Naive thymus-derived CD8-positive, alpha-beta T cell (primary cell): ENCODE results near the gene ELAVL2. TPM values are rescaled to one million over a fixed set of nuclear protein-coding genes. Genes with fewer than 3 reads are reported as not detected.
"Not testable (repeated sequence)": the region's sequence is repeated elsewhere in the genome, so short reads cannot be mapped to it uniquely, and the experiment has no call there.

Experiments used
- ATAC-seq, 2 donors: fragments of 150-1000 bp; cut with Tn5 transposase in 1 of 2; sonication (Bioruptor Pico), chemical (Tn5 transposase) in 1 of 2; 1 replicate in 1 of 2; 2 replicates in 1 of 2; pipeline ENCODE4 v1.10.0; 2021; ENCODE audit warnings: mild to moderate bottlenecking in 2 of 2, moderate library complexity in 2 of 2
- POLR2A ChIA-PET: fragments of 350-600 bp; sonication (Branson Sonifier 250); formaldehyde crosslinking; loops from one replicate; lab custom pipeline; 2021; ENCODE audit warnings: antibody characterized with exemption; lab: Charles Lee
- DNase-seq, 10 donors: peaks; one replicate each; pipeline versions ENCODE4 v3.0.0 to v3.0.0-alpha.2; 2020 to 2022
- H3K27ac Mint-ChIP-seq, 10 donors: one replicate each; pipeline ENCODE4 v1.8.0; 2020 to 2022; ENCODE audit warnings: mild to moderate bottlenecking in 10 of 10, mixed read lengths in 10 of 10, moderate library complexity in 4 of 10, inconsistent platforms in 1 of 10
- H3K27me3 Mint-ChIP-seq, 5 donors: one replicate each; pipeline ENCODE4 v1.8.0; 2021 to 2022; ENCODE audit warnings: mixed read lengths in 5 of 5
- H3K36me3 Mint-ChIP-seq, 3 donors: one replicate each; pipeline ENCODE4 v1.8.0; 2020 to 2022; ENCODE audit warnings: mixed read lengths in 3 of 3, mild to moderate bottlenecking in 2 of 3, inconsistent platforms in 1 of 3
- H3K4me1 Mint-ChIP-seq, 4 donors: one replicate each; pipeline ENCODE4 v1.8.0; 2021 to 2022; ENCODE audit warnings: mixed read lengths in 4 of 4
- H3K4me3 Mint-ChIP-seq, 10 donors: one replicate each; pipeline ENCODE4 v1.8.0; 2020 to 2022; ENCODE audit warnings: mild to moderate bottlenecking in 10 of 10, mixed read lengths in 10 of 10, moderate library complexity in 6 of 10, inconsistent platforms in 1 of 10
- H3K9me3 Mint-ChIP-seq, 9 donors: one replicate each; pipeline ENCODE4 v1.8.0; 2020 to 2022; ENCODE audit warnings: mixed read lengths in 9 of 9, mild to moderate bottlenecking in 3 of 9, inconsistent platforms in 1 of 9, moderate library complexity in 1 of 9
- polyA plus RNA-seq, 3 donors: library from polyadenylated mRNA; unstranded; fragments of 300-500 nt; fragmentation: Illumina TruSeq; gene quantifications; one replicate each; pipeline ENCODE4 v1.2.3, GENCODE V29; 2021
- total RNA-seq, 8 experiments: library from RNA in 2 of 8; stranded (reverse) in 2 of 8; gene quantifications; one replicate each; pipeline ENCODE4 v1.2.3 and lab custom pipeline; 2021 to 2026

The ELAVL2 gene
- total and polyA plus RNA-seq, 5 experiments from 2014 or later = not detected

DNA sequence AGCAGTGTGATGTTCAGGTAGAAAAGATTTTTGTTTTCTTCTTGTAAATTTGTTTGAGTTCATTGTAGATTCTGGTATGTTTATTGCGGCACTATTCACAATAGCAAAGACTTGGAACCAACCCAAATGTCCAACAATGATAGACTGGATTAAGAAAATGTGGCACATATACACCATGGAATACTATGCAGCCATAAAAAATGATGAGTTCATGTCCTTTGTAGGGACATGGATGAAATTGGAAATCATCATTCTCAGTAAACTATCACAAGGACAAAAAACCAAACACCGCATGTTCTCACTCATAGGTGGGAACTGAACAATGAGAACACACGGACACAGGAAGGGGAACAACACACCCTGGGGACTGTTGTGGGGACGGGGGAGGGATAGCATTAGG is 103.0 kb downstream of the ELAVL2 start:
- H3K36me3 Mint-ChIP-seq, H3K4me1 Mint-ChIP-seq, POLR2A ChIA-PET, DNase-seq, ATAC-seq, H3K4me3 Mint-ChIP-seq, H3K27ac Mint-ChIP-seq, H3K27me3 Mint-ChIP-seq: not testable (repeated sequence)
- H3K9me3 Mint-ChIP-seq = peaks cover 0 to 16% (median 4%) of the 10 kb centered on the region in 9 donors

DNA sequence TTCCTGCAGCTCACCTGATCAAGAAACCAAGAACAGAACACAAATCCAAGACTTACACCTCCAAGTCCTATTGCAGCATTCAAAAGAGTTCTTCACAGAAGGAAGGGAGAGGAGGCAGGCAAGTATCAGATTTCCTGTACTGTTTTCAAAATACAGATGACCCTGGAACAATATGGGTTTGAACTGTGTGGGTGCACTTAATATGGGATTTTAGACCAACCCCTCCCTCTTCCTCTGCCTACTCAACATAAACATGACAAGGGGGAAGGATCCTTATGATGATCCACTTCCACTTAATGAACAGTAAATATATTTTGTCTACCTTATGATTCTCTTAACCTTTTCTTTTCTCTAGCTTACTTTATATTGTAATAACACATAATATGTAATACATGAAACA is 104.6 kb downstream of the ELAVL2 start:
- Mint-ChIP-seq H3K36me3 (no peaks in the 10 kb centered on the region), H3K9me3 (peaks cover 0 to 16% (median 4%) of the 10 kb centered on the region in 9 donors), H3K4me3 (no peak overlapping the region), H3K27me3 (no peaks in the 10 kb centered on the region), H3K4me1 (no peaks in the 10 kb centered on the region), H3K27ac (no peak overlapping the region)
- ATAC-seq = no peak
- no peak for DNase-seq
- POLR2A ChIA-PET = no interaction called here

DNA sequence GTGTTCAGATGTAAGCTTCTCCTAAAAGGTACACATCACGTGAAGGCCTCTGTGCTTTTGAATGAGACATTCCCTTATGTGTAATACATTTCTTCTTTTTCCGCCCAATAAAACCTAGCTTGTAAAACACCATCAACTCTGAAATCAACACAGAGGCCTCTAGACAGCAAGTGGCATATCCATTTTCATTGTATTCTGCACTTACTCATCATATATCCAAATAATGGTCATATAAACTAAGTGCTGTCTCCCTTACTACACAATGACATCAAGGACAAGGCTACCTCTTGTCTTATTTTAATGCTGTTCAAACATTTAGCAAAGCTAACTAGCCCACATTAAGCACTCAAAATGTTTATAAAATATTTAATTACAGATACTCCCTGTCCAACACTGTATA is 108.5 kb downstream of the ELAVL2 start:
- H3K9me3 Mint-ChIP-seq = peaks cover 0 to 5% (median 0%) of the 10 kb centered on the region in 9 donors
- H3K27ac Mint-ChIP-seq = no peak overlapping the region
- POLR2A ChIA-PET = no interaction called here
- H3K4me1 Mint-ChIP-seq = no peaks in the 10 kb centered on the region
- no peaks in the 10 kb centered on the region for H3K27me3 Mint-ChIP-seq
- no peak overlapping the region for H3K4me3 Mint-ChIP-seq
- no peaks in the 10 kb centered on the region for H3K36me3 Mint-ChIP-seq
- ATAC-seq (no peak), DNase-seq (no peak)

DNA sequence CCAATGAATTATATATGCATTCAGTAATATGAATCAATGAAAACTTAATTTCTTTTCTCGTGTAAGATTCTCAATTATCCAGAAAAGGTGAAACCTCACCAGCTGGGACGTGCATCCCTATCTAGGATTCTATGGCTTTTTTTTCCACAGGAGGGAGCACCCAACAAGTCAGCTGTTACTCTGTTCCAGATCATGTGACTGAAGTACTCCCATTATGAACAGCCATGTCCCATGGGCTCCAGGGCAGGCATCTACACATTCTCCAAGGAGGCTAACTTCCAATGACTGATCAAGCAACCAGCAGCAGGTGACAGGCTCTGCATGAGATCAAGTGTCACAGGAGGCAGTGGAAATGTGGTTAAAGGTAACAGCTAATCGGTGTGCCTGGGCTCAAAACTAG is 118.8 kb downstream of the ELAVL2 start:
- H3K36me3 Mint-ChIP-seq = no peaks in the 10 kb centered on the region
- POLR2A ChIA-PET = no interaction called here
- H3K9me3 Mint-ChIP-seq = peaks cover 0 to 13% (median 2%) of the 10 kb centered on the region in 9 donors
- no peak for ATAC-seq
- no peak overlapping the region for H3K4me3 Mint-ChIP-seq
- H3K27me3 Mint-ChIP-seq = no peaks in the 10 kb centered on the region
- DNase-seq = no peak
- H3K4me1 Mint-ChIP-seq = no peaks in the 10 kb centered on the region
- no peak overlapping the region for H3K27ac Mint-ChIP-seq

DNA sequence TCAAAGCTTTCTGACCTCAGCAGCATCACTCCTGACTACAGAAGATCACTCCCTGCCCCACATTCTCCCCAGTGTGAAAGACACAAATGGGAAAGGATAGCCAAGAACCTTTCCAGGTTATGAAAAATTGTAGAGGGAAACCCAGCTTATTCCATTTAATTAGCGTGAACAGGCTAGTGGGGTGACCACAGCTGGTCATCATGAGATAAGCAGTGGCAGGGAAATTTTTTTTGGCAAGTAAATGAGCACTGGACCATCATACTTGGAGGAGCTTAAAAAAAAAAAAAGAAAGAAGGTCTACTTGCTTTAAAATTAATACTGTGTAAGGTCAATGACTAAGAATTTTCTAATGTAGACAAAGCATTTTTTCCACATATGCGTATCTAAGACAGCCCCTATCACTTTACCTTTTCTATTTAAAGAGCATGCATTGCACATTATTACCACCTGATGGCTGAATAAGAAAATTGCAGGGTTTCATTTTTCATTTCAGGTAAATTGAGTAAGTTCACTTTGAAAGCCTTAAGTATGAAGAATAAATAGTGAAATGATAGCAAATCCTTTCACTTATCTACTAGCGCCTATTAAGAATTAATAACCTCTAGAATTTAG is 123.6 kb downstream of the ELAVL2 start:
- H3K4me1 Mint-ChIP-seq = no peaks in the 10 kb centered on the region
- ATAC-seq = no peak

DNA sequence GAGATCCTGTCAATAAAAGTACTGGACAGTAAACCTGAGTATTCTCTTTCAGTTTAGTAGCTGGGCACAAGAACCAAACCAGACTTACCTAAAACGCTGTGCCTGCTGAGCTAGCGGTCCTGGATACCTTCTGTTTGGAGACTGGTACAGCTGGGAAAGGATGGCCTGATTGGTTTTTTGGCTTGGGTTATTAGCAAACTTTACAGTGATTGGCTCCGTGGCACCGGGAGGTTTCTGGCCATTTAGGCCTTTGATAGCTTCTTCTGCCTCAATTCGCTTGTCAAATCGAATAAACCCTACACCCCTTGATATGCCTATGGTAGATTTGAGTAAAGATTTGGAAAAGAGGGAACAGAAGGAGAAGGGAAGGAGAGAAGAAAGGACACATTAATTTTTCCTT is 124.7 kb downstream of the ELAVL2 start:
- H3K27ac Mint-ChIP-seq = no peak overlapping the region
- no peak overlapping the region for H3K4me3 Mint-ChIP-seq
- H3K9me3 Mint-ChIP-seq = peaks cover 0 to 13% (median 0%) of the 10 kb centered on the region in 9 donors
- no peaks in the 10 kb centered on the region for H3K36me3 Mint-ChIP-seq
- POLR2A ChIA-PET = no interaction called here
- no peaks in the 10 kb centered on the region for H3K27me3 Mint-ChIP-seq
- ATAC-seq (no peak), DNase-seq (no peak)
- H3K4me1 Mint-ChIP-seq = no peaks in the 10 kb centered on the region

More for the DNA sequence above, 123.6 kb downstream of the ELAVL2 start:
- Mint-ChIP-seq H3K9me3 (peaks cover 0 to 16% (median 0%) of the 10 kb centered on the region in 9 donors), H3K36me3 (no peaks in the 10 kb centered on the region), H3K27me3 (no peaks in the 10 kb centered on the region), H3K4me3 (no peak overlapping the region), H3K27ac (no peak overlapping the region)
- POLR2A ChIA-PET = no interaction called here
- DNase-seq = no peak

DNA sequence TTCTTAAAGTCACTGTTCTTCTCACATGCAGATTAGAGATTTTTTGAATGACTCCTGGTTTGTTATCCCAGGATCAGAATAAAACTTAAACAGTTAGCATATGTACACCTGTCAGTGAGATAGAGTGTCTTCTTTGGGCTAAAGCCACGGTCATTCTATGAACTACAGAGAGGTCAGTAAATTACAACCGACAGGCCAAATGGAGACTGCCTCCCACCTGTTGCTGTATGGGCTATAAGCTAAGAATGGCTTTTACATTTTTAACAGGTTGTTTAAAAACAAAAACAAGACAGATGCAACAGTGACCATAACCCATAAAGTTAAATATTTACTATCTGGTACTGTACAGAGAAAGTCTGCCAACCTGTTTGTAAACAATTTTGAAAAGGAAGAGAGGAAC is 125.7 kb downstream of the ELAVL2 start:
- Mint-ChIP-seq H3K27ac (no peak overlapping the region), H3K27me3 (no peaks in the 10 kb centered on the region), H3K36me3 (no peaks in the 10 kb centered on the region), H3K4me3 (no peak overlapping the region), H3K9me3 (peaks cover 0 to 10% (median 0%) of the 10 kb centered on the region in 9 donors), H3K4me1 (no peaks in the 10 kb centered on the region)
- POLR2A ChIA-PET = no interaction called here
- ATAC-seq (no peak), DNase-seq (no peak)

DNA sequence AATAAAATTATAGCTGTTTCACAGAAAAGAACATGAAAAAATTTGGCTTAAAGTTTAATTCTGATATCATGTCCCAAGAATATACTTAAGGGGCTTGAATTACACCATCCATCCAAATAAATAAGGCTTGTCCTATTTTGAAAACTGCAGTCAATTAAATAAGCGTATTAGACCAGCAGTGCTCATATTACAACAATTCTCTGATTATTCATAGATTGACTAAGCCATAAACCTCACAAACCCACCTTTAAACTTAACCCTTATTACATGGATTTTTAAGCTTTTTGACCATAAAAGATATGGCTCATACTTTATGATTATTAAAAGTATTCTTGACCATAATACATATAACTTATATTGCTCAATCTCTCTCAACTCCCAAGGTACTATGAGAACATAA is 127.9 kb downstream of the ELAVL2 start:
- Mint-ChIP-seq H3K27me3 (no peaks in the 10 kb centered on the region), H3K4me1 (no peaks in the 10 kb centered on the region), H3K4me3 (no peak overlapping the region), H3K27ac (no peak overlapping the region), H3K36me3 (no peaks in the 10 kb centered on the region), H3K9me3 (peaks cover 0 to 10% (median 0%) of the 10 kb centered on the region in 9 donors)
- POLR2A ChIA-PET = no interaction called here
- ATAC-seq = no peak
- no peak for DNase-seq

DNA sequence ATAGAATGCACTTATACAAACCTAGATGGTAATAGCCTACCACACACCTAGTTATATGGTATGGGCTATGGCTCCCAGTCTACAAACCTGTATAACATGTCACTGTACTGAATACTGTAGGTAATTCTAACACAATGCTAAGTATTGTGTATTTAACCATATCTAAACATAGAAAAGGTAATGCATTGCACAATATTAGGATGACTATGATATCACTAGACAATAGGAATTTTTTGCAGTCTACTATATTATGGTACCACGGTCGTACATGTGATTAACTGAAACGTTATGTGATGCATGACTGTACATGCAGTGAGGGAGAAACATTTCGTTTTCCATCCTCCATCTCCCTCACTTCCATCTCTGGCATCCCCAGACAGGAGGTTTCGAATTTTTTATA is 130.5 kb downstream of the ELAVL2 start:
- peaks cover 0 to 6% (median 0%) of the 10 kb centered on the region in 9 donors for H3K9me3 Mint-ChIP-seq
- H3K27me3 Mint-ChIP-seq = no peaks in the 10 kb centered on the region
- H3K27ac Mint-ChIP-seq = no peak overlapping the region
- no peak for ATAC-seq
- H3K4me1 Mint-ChIP-seq = no peaks in the 10 kb centered on the region
- POLR2A ChIA-PET = no interaction called here
- DNase-seq = no peak
- H3K4me3 Mint-ChIP-seq = no peak overlapping the region
- no peaks in the 10 kb centered on the region for H3K36me3 Mint-ChIP-seq

DNA sequence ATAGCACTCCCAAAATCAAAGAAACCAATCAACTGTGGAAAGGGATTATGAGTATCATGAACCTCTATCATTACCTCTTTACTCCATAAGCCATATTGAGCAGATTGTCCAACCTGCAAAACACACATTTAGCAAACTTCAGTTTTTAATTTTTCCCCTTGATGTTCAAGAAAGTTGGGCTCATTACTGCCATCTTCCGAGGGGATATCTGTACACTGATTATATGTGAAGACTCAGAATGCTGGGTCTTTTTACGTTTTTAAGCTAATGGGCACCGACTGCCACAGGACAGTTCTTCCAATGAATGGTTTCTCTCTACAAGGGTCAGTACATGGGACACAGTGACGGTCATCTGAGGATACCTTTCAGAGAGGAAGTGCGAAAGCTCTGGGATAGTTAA is 132.7 kb downstream of the ELAVL2 start:
- Mint-ChIP-seq H3K4me3 (no peak overlapping the region), H3K4me1 (no peaks in the 10 kb centered on the region), H3K27ac (no peak overlapping the region), H3K9me3 (peaks cover 0 to 9% (median 2%) of the 10 kb centered on the region in 9 donors), H3K36me3 (no peaks in the 10 kb centered on the region), H3K27me3 (no peaks in the 10 kb centered on the region)
- ATAC-seq (no peak), DNase-seq (no peak)
- POLR2A ChIA-PET = no interaction called here

DNA sequence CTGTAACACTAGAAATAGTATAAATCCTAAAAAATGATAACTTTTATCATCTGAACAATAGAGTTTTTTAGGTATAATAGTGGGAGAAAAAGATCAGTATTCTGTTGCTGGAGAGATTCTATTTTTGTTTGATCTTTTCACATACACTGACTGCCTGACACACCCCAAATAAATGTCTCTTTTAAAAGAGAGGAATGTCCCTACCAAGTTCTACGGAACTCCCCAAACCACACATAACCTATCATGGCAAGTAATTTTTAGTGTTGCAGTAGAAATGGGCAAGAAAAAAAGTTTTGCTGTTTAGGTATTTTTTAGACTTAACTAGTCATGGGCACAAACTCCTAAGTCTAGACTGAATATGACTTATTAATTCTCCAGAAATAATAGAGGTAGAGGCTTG is 139.1 kb downstream of the ELAVL2 start:
- POLR2A ChIA-PET = no interaction called here
- ATAC-seq (no peak), DNase-seq (no peak)
- no peaks in the 10 kb centered on the region for H3K36me3 Mint-ChIP-seq
- H3K27ac Mint-ChIP-seq = no peak overlapping the region
- H3K9me3 Mint-ChIP-seq = peaks cover 0 to 16% (median 3%) of the 10 kb centered on the region in 9 donors
- no peak overlapping the region for H3K4me3 Mint-ChIP-seq
- H3K27me3 Mint-ChIP-seq = no peaks in the 10 kb centered on the region
- peaks cover 0 to 1% (median 0%) of the 10 kb centered on the region in 4 donors for H3K4me1 Mint-ChIP-seq

DNA sequence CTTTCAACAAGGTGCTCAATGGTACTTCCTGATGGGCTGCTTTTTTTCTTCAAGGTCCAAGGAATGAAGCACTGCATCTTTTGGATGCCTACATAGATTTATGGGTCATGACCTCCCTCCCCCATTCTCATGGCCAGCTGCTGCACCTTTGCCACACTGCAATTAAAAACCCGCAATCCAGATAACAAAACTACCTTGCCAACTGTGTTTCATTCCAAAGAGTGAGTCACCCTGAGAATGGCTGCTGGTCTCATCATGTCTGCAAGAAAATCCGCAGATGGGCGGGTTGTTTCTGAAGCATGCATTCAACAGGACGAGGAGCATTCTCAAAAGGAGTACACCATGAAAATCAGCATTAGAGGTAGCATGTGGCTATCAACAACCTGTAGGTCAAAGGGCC is 139.8 kb downstream of the ELAVL2 start:
- no peaks in the 10 kb centered on the region for H3K36me3 Mint-ChIP-seq
- POLR2A ChIA-PET = no interaction called here

DNA sequence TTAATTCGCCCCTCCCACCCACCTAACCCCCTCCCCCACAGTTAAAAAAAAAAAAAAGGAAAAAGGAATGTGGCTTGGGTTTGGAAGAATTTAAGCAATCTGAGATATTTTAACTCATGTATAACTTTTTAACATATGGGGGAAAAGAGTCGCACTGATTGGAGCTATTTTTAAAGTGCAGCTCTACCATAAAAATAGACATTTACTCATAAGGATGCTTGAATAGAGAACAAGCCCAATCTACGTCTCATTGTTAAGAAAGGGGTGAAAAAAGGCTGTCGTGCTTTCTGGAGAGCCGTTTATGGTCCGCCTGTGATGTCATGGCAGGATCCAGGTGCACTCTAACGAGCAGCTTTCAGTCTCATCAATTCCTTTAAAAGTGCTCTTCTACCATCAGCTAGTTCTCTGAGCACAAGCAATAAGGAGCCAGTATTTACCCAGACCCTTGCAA is 142.4 kb downstream of the ELAVL2 start:
- POLR2A ChIA-PET = no interaction called here
- H3K27ac Mint-ChIP-seq = no peak overlapping the region
- ATAC-seq = no peak
- H3K9me3 Mint-ChIP-seq = peaks cover 0 to 11% (median 4%) of the 10 kb centered on the region in 9 donors
- H3K36me3 Mint-ChIP-seq = no peaks in the 10 kb centered on the region
- H3K4me3 Mint-ChIP-seq = no peak overlapping the region
- H3K4me1 Mint-ChIP-seq = peaks cover 0 to 1% (median 0%) of the 10 kb centered on the region in 4 donors
- H3K27me3 Mint-ChIP-seq = no peaks in the 10 kb centered on the region
- DNase-seq = no peak

More for the DNA sequence above, 139.8 kb downstream of the ELAVL2 start:
- no peak for DNase-seq
- H3K27me3 Mint-ChIP-seq = no peaks in the 10 kb centered on the region
- H3K9me3 Mint-ChIP-seq = peaks cover 0 to 16% (median 3%) of the 10 kb centered on the region in 9 donors
- H3K4me3 Mint-ChIP-seq = no peak overlapping the region
- ATAC-seq = no peak
- peaks cover 0 to 1% (median 0%) of the 10 kb centered on the region in 4 donors for H3K4me1 Mint-ChIP-seq
- H3K27ac Mint-ChIP-seq = no peak overlapping the region

DNA sequence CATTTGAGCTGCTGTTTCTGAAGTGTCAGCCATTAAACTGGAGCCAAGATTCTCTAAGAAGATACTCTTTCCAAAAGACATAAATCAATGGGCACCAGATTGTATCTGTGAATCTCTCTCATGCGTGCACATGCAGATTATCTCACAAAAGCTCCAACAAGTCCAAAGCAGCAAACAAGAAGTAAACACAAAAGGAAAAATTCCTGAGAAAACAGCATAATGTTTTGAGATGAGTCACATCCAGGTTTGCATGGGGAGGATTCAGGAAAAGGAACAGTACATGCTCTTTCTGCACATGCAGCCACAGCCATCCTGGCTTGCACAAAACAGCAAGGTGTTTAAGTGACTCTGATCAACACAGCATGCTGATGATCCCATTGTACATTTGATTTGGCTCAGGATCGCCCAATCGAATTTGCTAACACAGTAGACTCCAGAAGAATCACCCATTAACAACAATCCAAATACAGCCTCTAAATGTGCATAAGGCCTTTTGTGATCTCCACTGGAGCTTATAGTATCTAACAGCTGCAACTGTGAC is 143.1 kb downstream of the ELAVL2 start:
- no peak for DNase-seq
- Mint-ChIP-seq H3K9me3 (peaks cover 0 to 11% (median 4%) of the 10 kb centered on the region in 9 donors), H3K4me1 (peaks cover 0 to 1% (median 0%) of the 10 kb centered on the region in 4 donors), H3K4me3 (no peak overlapping the region), H3K36me3 (no peaks in the 10 kb centered on the region), H3K27me3 (no peaks in the 10 kb centered on the region), H3K27ac (no peak overlapping the region)
- no peak for ATAC-seq
- POLR2A ChIA-PET = no interaction called here
